Liver (tissue), 3 donors: Measurements from ENCODE around the gene ARID5B.

Experiments used
- GABPA ChIP-seq, 2 donors: IDR thresholded peaks in 1 of 2; conservative IDR thresholded peaks in 1 of 2; 2 replicates each; pipeline ENCODE4 v1.6.1; 2016; ENCODE audit warnings: antibody characterized with exemption in 2 of 2, mild to moderate bottlenecking in 1 of 2, moderate library complexity in 1 of 2
- HNF4A ChIP-seq, 2 donors: conservative IDR thresholded peaks; 2 replicates each; pipeline ENCODE4 v1.6.1; 2016; ENCODE audit warnings: antibody characterized with exemption in 2 of 2, mild to moderate bottlenecking in 2 of 2
- TF ChIP-seq, protein P1 (sequence below): fragments of 150-350 bp; IDR thresholded peaks from 2 replicates; pipeline ENCODE4 v1.5.1; 2017; ENCODE audit warnings: improper control_type of control experiment, low read depth, low read length; ENCODE audit not compliant: missing input control
- donor health status: healthy.
- donor health status: healthy.

DNA sequence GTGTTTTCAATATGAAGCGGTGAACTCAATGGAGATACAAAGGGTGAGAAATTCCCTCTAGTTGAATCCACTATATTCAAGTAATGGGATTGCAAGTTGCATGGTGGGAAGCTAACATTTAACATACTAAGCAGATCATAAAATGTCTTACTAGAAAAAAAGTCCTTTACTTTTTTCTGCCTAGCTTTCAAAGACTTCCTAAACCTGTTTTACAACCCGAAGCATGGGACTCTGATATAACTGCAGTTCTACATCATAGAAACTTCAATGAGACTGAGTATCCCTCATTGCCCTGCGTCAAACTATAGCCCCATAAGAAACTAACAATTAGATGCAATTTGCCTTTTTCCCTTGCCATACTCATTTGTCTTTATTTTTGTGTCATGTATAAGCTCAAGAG is 187.3 kb downstream of the ARID5B start:
- TF ChIP-seq, protein P1, sequence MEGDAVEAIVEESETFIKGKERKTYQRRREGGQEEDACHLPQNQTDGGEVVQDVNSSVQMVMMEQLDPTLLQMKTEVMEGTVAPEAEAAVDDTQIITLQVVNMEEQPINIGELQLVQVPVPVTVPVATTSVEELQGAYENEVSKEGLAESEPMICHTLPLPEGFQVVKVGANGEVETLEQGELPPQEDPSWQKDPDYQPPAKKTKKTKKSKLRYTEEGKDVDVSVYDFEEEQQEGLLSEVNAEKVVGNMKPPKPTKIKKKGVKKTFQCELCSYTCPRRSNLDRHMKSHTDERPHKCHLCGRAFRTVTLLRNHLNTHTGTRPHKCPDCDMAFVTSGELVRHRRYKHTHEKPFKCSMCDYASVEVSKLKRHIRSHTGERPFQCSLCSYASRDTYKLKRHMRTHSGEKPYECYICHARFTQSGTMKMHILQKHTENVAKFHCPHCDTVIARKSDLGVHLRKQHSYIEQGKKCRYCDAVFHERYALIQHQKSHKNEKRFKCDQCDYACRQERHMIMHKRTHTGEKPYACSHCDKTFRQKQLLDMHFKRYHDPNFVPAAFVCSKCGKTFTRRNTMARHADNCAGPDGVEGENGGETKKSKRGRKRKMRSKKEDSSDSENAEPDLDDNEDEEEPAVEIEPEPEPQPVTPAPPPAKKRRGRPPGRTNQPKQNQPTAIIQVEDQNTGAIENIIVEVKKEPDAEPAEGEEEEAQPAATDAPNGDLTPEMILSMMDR: no peak
- no peak for TF ChIP-seq GABPA (IDR thresholded peaks at IDR 0.05 in 1 of 2, conservative IDR thresholded peaks at IDR 0.05 in 1 of 2)
- TF ChIP-seq HNF4A (conservative IDR thresholded peaks at IDR 0.05): no peak
